HG03571 (cell line): ENCODE results near the gene IRF3.
"Not testable (repeated sequence)": the region's sequence is repeated elsewhere in the genome, so short reads cannot be mapped to it uniquely, and the experiment has no call there.

Experiments used
- ATAC-seq: cut with Tn5 transposase; IDR thresholded peaks from one replicate; pipeline ENCODE4 v1.9.1; 2021; ENCODE audit not compliant: unreplicated experiment

Gene IRF3

DNA sequence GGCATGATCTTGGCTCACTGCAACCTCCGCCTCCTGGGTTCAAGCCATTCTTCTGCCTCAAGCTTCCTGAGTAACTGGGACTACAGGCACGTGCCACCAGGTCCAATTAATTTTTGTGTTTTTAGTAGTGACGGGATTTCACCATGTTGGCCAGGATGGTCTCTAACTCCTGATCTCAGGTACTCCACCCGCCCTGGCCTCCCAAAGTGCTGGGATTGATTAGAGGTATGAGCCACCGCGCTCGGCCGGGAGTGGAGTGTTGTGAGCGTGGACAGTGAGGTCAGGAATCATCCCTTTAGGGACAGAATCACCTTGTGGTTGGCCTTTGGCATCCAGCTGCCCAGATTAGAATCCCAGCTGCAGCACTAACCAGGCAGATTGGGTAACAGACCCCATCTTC, 36.0 kb downstream of the IRF3 start:
- no peak for ATAC-seq

GRCh38 chr19:49626226-49626625, 39.4 kb downstream of the IRF3 start:
- ATAC-seq: no peak

DNA sequence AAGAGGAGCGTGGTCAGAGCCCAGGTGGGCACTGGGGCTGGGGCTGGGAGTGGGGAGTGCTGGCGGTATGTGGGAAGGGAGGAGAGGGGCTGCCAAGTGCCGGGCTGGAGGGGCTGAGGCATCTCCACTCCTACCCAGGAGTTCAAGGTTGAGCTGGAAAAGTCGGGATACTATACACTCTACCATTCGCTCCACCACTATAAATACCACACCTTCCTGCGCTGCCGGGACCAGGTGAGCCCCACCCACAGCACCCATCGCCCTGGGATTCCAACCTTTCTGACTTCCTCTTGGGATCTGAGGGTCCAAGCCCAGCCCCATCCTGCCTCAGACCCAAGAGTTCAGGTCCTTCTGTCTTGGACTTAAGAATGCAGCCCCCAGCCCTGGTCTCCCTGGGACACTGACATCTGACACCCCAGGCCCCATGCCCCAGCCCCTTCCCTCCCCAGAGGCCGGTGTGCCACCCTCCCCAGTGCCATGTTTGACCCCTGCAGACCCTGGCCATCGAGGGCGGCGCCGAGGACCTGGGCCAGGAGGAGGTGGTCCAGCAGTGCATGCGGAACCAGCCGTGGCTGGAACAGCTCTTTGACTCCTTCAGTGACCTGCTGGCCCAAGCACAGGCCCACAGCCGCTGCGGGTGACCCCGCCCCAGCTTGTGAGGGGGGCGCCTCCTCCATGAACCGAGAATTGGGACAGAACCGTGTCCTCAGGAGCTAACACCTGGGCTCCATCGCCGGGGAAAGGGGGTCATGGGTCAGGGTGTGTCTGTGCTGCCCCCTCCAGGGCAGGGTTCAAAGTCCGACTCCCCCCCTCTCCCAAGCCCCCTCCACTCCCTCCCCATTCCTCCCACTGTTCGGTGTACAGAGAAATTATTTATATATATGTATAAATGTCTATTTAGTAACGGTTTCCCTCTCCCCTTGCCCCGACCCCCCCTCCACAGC, 40.4 kb downstream of the IRF3 start:
- ATAC-seq: no peak

GRCh38 chr19:49617860-49618259, 47.8 kb downstream of the IRF3 start:
- not testable (repeated sequence) for ATAC-seq

DNA sequence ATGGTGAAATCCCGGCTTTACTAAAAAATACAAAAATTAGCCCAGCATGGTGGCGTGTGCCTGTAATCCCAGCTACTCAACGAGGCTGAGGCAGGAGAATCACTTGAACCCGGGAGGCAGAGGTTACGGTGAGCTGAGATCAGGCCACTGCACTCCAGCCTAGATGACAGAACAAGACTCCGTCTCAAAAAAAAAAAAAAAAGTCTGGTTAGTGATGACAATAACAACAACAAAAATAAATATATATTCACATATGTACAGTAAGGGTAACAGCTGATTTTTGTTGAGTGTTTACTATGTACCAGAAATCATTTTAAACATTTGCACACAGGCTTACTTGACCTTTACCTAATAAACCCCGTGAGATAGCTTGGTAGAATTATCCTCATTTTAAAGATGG, 48.7 kb downstream of the IRF3 start:
- no peak for ATAC-seq

- ATAC-seq: no peak
Observed at GRCh38 chr19:49616532-49616931, 49.1 kb downstream of the IRF3 start.

DNA sequence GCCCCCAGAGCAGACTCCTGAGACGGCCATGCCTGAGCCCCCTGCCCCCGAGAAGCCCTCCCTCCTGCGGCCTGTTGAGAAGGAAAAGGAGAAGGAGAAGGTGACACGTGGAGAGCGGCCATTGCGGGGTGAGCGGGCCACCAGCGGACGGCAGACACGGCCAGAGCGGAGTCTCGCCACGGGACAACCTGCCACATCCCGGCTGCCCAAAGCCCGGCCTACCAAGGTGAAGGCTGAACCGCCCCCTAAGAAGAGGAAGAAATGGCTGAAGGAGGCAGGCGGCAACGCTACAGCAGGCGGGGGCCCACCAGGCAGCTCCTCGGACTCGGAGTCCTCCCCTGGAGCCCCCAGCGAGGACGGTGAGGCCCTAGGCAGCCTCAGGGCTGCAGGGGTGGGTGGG, 49.8 kb downstream of the IRF3 start:
- no peak for ATAC-seq

GRCh38 chr19:49614096-49614833, 51.4 kb downstream of the IRF3 start:
- no peak for ATAC-seq

- no peak for ATAC-seq
Observed at GRCh38 chr19:49613374-49613773, 52.3 kb downstream of the IRF3 start.
